ENCODE measurements around the gene SHISA7.
"Not testable (repeated sequence)": the region's sequence is repeated elsewhere in the genome, so short reads cannot be mapped to it uniquely, and the experiment has no call there.

SHISA7 gene

DNA sequence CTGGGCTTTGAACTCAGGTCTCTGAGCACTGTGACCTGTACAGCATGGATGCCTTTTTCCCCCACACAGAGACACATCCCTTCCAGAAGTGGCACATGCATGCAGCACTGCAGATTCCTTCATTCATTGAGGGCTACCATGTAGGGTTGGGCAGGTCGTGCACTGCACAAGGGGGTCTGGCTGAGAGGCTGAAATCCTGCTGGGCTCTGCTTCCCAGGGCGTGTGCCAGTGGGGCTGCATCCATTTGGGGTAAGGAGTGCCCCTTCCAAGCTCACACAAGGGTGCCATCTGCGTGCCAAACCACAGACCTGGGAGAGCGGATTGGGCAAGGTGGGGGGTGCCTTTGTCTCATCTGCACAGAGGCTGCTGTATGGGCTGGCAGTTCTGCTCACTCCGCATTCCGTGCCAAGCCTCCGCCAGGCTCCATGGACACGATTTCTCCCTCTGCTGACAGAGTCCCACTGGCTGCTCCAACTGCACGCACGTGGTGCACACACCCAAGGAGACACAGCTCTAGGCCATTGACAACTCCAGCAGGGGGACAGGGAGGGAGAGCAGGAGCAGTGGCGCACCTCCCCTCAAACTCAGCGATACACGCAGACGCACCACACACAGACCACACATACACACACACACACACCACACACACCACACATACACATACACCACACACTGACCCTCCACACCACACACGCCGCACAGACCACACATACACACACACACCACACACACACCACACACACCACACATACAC, 4.5 kb upstream of the SHISA7 start:
- no peak for DNase-seq (ENCODE audit: low read depth in 3 of 3)

DNA sequence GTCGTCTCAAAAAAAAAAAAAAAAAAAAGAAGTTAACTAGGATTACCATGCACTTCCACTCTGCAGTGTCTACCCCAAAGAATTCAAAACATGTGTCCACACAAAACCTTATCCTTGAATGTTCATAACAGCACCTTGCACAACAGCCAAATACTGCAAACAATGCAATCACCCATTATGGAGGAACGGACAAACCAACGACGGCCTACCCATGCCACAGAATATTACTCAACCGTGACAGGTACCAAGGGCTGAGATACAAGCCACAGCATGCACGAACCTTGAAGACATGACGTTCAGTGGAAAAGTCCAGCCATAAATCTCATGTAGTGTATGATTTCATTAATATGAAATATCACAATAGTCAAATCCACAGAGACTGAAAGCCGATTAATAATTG, 3.0 kb upstream of the SHISA7 start:
- DNase-seq (ENCODE audit: low read depth in 3 of 3), result no peak

DNA sequence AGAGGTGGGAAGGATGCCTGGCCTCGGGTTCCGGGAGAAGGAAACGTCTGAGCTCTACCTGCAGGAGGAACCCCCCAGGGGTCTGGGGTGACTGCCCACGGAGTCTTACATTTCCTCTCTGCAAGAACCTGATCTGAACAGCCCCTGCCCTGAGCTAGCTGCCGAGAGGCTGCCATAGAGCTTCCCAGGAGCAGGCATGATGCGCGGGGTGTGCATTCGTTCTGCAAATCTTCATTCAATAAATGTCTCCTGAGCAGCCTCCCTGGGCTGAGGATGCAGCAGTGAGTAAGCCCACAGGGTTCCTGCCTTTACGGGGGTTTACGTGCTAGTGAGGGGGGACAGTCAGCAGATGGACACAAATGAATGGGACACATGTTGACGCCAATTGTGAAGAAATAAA, 1.5 kb upstream of the SHISA7 start:
- DNase-seq (ENCODE audit: low read depth in 3 of 3), result no peak

DNA sequence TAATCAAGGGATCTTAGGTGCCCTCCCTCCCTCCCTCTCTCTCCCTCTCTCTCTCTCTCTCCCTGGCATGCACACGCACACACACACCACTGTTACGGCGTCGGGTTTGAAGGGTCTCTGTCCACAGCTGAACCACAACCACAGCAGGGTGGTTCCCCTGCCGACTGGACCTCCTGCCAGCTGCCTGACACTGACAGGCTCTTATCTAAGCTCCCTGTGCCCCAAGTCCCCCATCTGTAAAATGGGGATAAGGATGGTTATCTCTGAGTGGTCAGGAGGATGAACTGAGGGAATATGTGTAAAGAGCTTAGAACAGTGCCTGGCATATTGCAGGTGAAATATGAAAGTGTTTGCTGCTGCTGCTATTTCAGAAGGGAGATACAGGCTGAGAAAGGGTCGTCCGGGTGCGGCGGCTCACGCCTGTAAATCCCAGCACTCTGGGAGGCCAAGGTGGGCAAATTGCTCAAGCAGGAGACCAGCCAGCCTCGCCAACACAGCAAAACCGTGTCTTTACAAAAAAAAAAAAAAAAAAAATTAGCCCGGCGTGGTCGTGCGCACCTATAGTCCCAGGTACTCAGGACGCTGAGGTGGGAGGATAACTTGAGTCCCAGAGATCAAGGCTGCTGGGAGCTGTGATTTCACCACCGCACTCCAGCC, 852 bp upstream of the SHISA7 start:
- no peak for DNase-seq (ENCODE audit: low read depth in 3 of 3)

DNA sequence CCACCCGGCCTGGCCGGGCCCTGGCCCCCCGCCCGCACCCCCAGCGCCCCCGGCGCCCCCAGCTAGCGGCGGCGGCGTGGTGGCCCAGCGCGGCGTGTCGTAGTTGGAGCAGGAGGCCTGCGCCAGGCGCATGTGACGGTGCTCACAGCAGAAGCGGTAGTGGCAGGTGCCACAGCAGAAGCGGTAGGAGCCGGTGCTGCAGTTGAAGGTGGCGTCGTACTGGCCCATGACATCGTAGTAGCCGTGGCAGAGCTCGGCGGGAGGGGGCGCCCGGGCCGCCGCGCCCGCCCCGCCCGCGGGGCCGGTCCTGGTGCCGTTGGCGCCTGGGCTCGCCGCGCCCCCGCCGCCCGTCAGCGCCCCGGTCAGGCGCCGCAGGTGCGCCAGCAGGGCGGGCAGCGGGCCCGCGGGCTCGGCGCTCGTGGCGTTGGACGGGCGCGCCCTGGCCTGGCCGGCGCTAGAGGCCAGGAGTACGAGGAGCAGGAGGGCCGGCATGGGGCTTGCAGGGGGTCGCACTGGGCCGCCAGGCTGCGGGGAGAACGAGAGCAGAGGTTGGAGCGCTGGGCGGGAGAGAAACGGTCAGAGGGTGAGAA, 633 bp downstream of the SHISA7 start:
- DNase-seq (ENCODE audit: low read depth in 3 of 3), result no peak

DNA sequence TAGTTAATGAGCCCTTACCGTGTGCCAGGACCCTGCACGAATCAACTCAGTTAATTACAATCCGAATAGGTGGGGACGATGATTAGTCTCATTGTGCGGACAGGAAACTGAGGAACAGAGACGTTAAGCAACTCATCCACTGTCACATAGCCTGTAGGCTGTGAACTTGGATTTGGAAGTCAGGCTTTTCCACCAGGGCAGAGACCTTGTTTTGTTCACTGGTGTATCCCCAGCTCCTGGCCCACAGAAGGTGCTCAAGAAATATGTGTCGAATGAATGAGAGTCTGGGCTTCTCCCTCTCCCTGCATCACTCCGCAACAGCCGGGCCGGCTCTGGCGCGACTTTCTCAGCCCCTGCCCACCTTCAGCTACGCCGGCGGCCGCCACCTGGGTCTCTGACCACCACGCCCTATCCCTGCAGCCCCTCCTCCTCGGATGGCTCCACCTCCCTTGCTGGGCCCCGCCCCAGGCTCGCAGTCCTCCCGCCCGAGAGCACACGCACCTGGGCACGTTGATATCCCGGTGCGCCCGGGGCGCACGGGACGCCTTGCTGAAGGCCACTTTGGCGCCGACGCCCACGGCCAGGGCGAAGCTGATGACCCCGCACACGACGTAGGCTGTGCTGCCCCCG, 1.3 kb downstream of the SHISA7 start:
- no peak for DNase-seq (ENCODE audit: low read depth in 3 of 3)

DNA sequence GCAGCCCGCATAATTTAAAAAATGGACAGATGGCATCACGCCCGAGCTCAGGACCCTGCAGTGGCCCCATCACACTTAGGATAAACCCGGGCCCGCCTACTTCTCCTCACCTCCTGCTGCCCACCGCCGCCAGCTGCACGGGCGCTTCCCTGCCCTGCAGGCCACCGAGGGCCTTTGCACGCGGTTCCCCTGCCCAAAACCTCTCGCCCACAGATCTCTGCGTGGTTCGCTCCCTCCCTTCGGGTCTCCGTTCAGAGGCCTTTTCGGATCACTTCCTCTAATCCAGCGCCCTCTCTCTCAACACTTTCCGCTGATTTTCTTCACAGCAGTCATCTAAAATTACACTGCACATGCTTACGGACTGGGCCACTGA, 1.8 kb downstream of the SHISA7 start:
- DNase-seq (ENCODE audit: low read depth in 3 of 3), result no peak

DNA sequence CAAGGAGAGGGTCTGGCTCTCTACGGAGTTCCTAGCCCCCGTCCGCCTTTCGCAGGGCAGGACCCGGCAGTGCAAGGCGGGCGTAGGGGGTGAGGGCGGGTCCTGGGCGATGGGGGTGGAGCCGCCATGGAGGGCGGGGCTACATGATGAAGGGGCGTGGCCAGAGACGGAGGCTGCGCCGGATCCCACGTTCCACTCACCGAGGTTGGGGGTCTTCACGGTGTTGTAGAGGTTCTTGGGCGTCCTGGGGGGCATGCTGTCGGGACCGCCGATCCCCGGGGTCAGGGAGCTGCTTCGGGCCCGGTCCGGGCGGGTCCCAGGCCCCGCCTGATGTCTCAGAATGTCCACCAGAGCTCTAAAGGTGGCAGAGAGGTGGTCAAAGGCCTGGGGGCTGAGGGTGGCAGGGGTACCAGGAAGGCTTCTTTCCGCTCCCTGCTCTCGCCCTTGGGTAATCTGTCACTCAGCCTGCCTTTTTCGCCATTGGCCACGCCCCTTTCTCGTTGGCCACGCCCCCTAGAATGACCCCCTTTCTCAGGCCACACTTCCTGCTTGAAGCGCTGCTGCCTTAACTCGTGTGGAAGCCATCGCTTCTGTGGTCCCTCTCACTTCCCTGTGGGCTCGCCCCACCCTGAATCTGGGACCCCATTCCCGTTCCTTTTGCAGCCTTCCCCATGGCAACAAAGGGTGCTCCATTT, 2.5 kb downstream of the SHISA7 start:
- DNase-seq (ENCODE audit: low read depth in 3 of 3), result no peak

DNA sequence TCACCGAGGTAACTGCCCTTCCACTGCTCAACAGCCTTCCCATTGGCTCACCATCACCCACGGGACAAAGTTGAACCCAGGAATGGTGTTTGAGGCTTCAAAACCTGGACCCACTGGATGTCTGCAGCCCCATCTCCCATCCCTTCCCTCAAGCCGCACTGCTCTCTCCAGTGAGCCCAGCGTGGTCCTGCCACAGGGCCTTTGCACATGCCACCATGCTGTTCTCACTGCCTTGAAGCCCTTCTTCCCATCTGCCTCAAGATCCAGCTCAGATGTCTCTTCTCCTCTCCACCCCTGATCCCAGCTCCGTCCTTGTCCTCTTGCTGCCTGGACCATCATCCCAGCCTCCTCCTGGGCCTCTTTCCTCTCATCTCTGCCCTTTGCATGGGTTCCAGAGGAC, 4.0 kb downstream of the SHISA7 start:
- DNase-seq (ENCODE audit: low read depth in 3 of 3), result no peak

DNA sequence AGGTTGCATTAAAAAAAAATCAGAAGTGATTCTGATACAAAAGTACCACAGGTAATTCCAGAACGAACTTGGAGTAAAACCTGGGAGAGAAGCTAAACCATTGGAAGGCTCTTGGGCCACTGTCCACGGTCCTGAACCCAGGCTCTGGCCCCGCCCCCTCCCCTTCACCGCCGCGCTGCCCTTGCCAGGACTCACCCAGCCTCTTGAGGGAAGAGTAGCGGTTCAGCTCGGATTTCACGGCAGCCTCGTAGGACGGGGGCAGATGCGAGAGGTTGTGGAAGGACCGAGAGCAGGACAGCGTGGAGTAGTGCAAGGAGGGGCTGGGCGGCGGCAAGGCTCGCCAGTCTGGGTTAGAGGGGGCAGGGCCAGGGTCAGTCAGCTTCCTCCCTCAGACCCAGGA, 5.7 kb downstream of the SHISA7 start:
- DNase-seq (ENCODE audit: low read depth in 3 of 3), result no peak

DNA sequence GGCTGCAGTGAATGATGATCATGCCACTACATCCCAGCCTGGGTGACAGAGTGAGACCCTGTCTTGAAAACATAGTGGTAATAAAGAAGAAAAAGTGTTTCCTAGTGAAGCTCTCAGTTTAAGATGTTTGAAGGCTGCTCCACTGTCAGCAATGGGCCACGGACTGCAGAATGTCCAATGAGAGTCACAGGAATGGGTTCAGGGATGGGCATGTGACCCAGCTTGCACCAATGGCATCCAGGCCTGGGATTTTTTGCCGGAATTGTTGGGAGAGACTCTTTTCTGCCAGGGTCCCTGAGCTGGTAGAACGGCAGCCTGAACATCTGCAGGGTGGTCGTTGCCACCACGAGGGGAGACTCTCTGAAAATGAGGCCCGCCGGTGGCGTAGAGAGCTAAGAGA, 6.3 kb downstream of the SHISA7 start:
- DNase-seq (ENCODE audit: low read depth in 3 of 3), result no peak

DNA sequence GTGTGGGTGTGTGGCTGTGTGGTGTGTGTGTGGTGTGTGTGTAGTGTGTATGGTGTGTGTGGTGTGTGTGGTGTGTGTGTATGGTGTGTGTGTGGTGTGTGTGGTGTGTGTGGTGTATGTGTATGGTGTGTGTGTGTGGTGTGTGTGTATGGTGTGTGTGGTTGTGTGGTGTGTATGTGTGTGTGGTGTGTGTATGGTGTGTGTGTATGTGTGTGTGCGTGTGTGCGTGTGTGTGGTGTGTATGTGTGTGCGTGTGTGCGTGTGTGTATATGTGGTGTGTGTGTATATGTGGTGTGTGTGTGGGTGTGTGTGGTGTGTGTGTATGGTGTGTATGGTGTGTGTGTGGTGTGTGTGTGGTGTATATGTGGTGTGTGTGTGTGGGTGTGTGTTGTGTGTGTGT, 8.1 kb downstream of the SHISA7 start:
- DNase-seq (ENCODE audit: low read depth in 3 of 3), result no peak

DNA sequence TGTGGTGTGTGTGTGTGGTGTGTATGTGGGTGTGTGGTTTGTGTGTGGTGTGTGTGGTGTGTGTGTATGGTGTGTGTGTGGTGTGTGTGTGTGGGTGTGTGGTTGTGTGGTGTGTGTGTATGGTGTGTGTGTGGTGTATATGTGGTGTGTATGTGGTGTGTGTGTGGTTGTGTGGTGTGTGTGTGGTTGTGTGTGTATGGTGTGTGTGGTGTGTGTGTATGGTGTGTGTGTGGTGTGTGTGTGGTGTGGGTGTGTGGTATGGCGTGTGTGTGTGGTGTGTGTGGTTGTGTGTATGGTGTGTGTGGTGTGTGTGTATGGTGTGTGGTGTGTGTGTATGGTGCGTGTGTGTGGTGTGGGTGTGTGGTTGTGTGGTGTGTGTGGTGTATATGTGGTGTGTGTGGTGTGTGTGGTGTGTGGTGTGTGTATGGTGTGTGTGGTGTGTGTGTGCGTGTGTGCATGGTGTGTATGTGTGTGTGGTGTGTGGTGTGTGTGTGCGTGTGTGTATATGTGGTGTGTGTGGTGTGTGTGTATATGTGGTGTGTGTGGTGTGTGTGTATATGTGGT, 8.7 kb downstream of the SHISA7 start:
- DNase-seq (ENCODE audit: low read depth in 3 of 3), result no peak

DNA sequence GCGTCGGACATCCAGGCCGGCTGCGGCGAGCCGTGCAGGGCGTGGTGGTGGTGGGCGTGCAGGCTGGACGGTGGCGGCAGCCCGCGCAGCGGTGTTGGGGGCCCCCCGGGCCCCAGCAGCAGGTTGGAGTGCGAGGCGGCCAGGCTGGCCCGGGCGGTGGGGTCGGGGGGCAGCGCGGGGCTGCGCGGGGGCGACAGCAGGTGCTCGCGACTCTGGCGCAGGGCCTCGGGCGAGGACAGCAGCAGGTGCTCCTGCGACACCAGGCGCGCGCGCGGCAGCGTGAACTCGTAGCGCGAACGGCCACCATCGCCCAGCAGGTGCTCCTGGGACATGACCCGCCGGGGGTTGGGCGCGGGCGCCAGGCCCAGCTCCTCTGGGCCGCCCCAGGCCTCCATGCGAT, 9.8 kb downstream of the SHISA7 start:
- DNase-seq (ENCODE audit: low read depth in 3 of 3), result no peak

DNA sequence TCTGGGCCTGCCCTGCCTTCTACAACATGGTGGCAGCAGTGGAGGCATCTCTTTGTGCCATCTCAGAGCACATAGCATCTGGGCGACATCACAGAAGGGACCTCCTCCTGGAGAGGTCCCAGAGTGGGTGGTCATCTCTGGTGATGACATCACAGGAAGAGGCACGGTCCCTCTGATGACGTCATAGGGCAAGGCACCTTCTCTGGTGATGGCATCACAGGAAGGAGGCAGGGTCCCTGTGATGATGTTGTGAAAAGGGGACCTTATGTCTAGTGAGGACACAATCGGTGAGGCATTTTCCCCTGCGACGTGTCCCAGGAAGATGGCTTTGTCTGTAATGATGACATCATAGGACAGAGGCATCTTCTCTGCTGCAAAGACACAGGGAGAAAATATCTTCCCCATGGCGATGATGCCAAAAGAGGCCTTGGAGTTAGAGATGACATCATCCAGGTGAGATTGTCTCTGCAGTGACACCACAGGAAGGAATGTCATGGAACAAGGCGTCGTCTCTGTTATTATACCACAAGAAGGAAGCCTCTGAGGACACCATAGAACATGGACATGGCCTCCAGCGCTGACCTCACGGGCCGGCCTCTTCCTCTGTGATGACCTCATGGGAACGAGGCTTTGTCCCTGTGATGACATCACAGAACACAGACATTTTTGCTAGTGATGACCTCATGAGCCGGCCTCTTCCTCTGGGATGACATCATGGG, 10.7 kb downstream of the SHISA7 start:
- DNase-seq (ENCODE audit: low read depth in 3 of 3), result no peak

DNA sequence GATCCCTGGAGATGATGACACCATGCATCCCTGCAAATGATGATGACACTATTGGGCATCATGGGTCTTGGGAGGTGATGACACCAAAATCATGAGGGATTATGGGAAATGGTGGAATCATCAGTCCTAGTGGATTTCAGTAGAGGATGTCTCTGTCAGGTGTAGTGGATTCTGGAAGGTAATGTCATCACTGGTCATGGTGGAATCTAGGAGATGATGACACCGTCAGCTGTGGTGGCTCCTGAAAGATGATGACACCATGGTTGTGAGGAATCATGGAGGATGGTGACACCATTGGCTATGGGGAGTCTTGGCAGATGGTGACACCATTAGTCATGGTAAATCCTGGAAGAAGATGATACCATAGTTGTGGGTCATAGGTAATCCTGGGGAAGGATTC, 11.9 kb downstream of the SHISA7 start:
- DNase-seq (ENCODE audit: low read depth in 3 of 3), result no peak

DNA sequence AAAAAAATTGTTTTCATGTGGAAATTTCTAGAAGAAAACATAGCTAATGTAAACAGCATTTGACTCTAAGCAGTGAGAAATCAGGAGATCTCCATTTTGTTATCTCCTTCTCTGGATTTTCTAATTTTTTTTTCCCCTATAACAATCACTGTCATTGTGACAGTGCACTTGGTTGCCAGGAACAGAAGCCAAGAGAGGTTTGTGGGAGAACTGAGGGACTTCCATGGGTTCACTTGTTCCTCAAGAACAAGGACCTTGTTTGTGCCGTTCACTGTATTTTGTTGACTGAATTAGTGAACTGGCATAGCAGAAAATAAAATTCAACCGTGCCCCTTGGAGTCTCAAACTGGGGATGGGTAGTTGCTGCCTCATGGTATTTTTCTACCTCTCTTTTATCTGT, 17.1 kb downstream of the SHISA7 start:
- no peak for DNase-seq (ENCODE audit: low read depth in 3 of 3)

DNA sequence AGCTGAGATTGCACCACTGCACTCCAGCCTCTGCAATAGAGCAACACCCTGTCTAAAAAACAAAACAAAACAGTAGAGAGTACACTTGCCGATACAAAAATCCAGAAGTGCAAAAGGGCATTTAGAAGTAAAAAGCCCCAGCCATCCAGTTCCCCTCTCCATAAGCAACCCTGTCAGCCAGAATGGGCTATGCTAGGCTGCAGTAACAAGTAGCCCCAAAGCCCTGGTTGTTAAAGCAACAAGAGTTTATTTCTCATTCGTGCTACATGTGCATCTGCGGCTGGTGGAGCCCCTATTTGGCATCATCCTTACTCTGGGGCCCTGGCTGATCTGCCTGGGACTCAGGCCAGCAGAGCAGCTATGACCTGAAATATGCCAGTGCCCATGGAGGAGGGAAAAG, 18.6 kb downstream of the SHISA7 start:
- no peak for DNase-seq (ENCODE audit: low read depth in 3 of 3)

DNA sequence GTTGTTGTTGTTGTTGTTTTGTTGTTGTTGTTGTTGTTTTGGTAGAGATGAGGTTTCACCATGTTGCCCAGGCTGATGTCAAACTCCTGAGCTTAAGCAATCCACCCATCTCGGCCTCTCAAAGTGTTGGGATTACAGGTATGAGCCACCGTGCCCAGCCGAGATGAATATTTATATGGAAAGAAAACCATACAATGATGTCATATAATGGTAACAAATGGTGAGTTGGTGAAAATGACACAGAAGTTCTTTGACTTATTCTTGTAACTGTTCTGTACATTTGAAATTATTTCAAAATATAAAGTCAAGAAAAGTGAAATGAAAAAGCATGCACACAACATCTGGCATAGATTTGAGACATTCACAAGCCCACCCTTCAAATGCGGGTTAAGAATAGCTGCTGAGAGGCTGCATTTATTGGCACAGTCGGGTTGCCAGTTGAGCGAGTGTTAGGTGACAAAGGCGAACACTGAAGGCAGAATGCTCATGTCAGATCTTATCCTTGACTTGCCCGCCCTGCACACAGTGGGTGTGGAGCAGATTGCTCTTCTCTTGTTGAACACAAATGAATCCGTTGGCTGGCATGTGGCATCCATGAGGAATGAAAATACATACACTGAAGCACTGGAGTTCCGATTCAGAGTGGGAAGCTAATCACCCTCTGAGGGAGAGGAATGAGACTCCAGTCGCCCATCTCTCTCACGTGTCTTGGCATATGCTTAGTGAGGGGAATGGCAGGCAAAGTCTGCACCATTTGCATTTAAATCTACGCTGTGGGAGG, 19.7 kb downstream of the SHISA7 start:
- DNase-seq (ENCODE audit: low read depth in 3 of 3), result no peak

DNA sequence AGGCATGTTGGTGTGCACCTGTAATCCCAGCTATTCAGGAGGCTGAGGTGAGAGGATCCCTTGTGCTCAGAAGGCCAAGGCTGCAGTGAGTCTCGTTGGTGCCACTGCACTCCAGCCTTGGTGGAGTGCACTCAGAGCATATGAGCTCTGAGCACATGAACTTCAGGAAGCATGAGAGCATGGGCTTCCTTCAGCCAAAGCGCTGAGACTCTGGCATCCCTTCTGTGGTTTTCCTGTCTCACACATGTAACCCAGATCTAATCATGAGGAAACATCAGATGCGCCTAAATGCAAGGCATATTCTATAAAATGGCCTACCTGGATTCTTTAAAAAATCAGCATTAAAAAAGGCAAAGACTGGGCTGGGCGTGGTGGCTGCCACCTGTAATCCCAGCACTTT, 21.8 kb downstream of the SHISA7 start:
- not testable (repeated sequence) for DNase-seq (ENCODE audit: low read depth in 3 of 3)

Measured in stimulated activated CD4-positive, alpha-beta T cell treated with anti-CD3 and anti-CD28 coated beads, TNF-alpha, amount 100 ng/mL, for 48 hours (primary cell).